ENCODE data around the gene RASSF3. TPM values are rescaled to one million over a fixed set of nuclear protein-coding genes. Genes with fewer than 3 reads are reported as not detected.

Gene RASSF3
- total and polyA plus RNA-seq, 10 of the 15 experiments (the other 5 are each of a cell fraction or from before 2014, with no cell fraction given): 6.9 to 62.4 (median 30.3) TPM

- Histone ChIP-seq H4K20me1 (ENCODE audit: control insufficient read depth, insufficient read depth) (no peaks in the 10 kb centered on the region), H3K4me3 (no peak overlapping the region), H3K27ac (ENCODE audit: control insufficient read depth, insufficient read depth) (no peak overlapping the region), H3K9me3 (replicated peaks; ENCODE audit: control insufficient read depth, insufficient read depth, low read length) (no peaks in the 10 kb centered on the region), H3K79me2 (ENCODE audit: control insufficient read depth, insufficient read depth, low read length) (peaks cover 1% of the 10 kb centered on the region; the same call in 1 of the 2 replicates), H3K9ac (ENCODE audit: control insufficient read depth, insufficient read depth, low read length) (no peak overlapping the region), H3K27me3 (replicated peaks in 1 of 2; ENCODE audit: control insufficient read depth in 2 of 2, insufficient read depth in 2 of 2, low read length in 1 of 2) (no peaks in the 10 kb centered on the region), H3K4me2 (ENCODE audit: control insufficient read depth, insufficient read depth) (no peak overlapping the region), H3K36me3 (ENCODE audit: control insufficient read depth in 2 of 2, insufficient read depth in 2 of 2, low read length in 1 of 2) (peaks cover 11 to 19% of the 10 kb centered on the region in 2 experiments), H3K4me1 (ENCODE audit: control insufficient read depth, insufficient read depth, low read length) (no peaks in the 10 kb centered on the region), H2AFZ (ENCODE audit: control insufficient read depth, low read depth, low read length) (no peak overlapping the region)
- 97% methylated on average over 6 of the region's 6 CpGs for WGBS (ENCODE audit: insufficient coverage, insufficient replicate concordance, low lambda C conversion rate, missing lambda C conversion rate)
- TF ChIP-seq ATF7 (IDR thresholded peaks at IDR 0.05; ENCODE audit: low read depth) (peak; percentile 44; the same call in 1 of the 2 replicates), ZNF592 (IDR thresholded peaks at IDR 0.05) (no peak), PAX8 (IDR thresholded peaks at IDR 0.05) (no peak)
- no TSS peak for BruUV-seq (replicated peaks)
- ChIA-PET POLR2A (no interaction called here), RAD21 (ENCODE audit: unreplicated experiment) (interaction anchor here (0.6 to 1.1 kb wide), 2 partner anchors 22 to 142 kb away, joined by 3 to 5 read pairs; no protein-coding TSS in a partner anchor), SMC1A (ENCODE audit: uncharacterized antibody, unreplicated experiment) (interaction anchor here (1.2 to 8.5 kb wide), 5 partner anchors 9 to 798 kb away, joined by 3 to 139 read pairs (median 7); no protein-coding TSS in a partner anchor), CTCF (interaction anchor here (1.3 kb wide), 1 partner anchor 142 kb away, joined by 4 read pairs; no protein-coding TSS in a partner anchor)
- intact Hi-C loops (cut with micrococcal nuclease; ENCODE audit: unreplicated experiment): no loop called here
- in situ Hi-C loops (cut with MboI): no loop called here
- ATAC-seq (no peak), FAIRE-seq (no peak), DNase-seq (ENCODE audit: low read depth, low spot score) (no peak)
Observed at GRCh38 chr12:64691227-64691794, 81.0 kb downstream of the RASSF3 start.
